Activated CD4-positive, alpha-beta T cell treated with anti-CD3 and anti-CD28 coated beads, Interleukin-10, Interleukin-2, amounts not matched to agents 100 ng/mL and 50 ng/mL, durations not matched to agents 16 hours and 8 hours (primary cell): ENCODE results near the gene SPAG7.

ENCODE experiments used
- DNase-seq: peaks from one replicate; pipeline ENCODE4 v3.0.0-alpha.2; 2020

Gene SPAG7

GRCh38 chr17:4973256-4974114 is 5.9 kb upstream of the SPAG7 start:
- DNase-seq, result no peak

- no peak for DNase-seq
Observed at GRCh38 chr17:4972752-4973151, 5.1 kb upstream of the SPAG7 start.

GRCh38 chr17:4972322-4972721 is 4.7 kb upstream of the SPAG7 start:
- no peak for DNase-seq

- no peak for DNase-seq
Observed at GRCh38 chr17:4971826-4972225, 4.2 kb upstream of the SPAG7 start.

GRCh38 chr17:4970273-4970672 is 2.7 kb upstream of the SPAG7 start:
- DNase-seq, result no peak

GRCh38 chr17:4969551-4970173 is 2.0 kb upstream of the SPAG7 start:
- DNase-seq, result peak; percentile 28

- peak; percentile 87 for DNase-seq
Observed at GRCh38 chr17:4969047-4969550, 1.5 kb upstream of the SPAG7 start.

GRCh38 chr17:4968486-4969046 is 949 bp upstream of the SPAG7 start:
- DNase-seq, result peak; percentile 38

GRCh38 chr17:4966844-4967538 is 626 bp downstream of the SPAG7 start:
- peak; percentile 99 for DNase-seq

- no peak for DNase-seq
Observed at GRCh38 chr17:4965311-4965986, 2.2 kb downstream of the SPAG7 start.

GRCh38 chr17:4960279-4960922 is 7.2 kb downstream of the SPAG7 start:
- no peak for DNase-seq

GRCh38 chr17:4959261-4959965 is 8.2 kb downstream of the SPAG7 start:
- DNase-seq, result no peak

- no peak for DNase-seq
Observed at GRCh38 chr17:4958102-4958501, 9.5 kb downstream of the SPAG7 start.

GRCh38 chr17:4956493-4957061 is 11.0 kb downstream of the SPAG7 start:
- DNase-seq, result peak; percentile 41

GRCh38 chr17:4955091-4955490 is 12.5 kb downstream of the SPAG7 start:
- no peak for DNase-seq

- no peak for DNase-seq
Observed at GRCh38 chr17:4953451-4953961, 14.1 kb downstream of the SPAG7 start.

GRCh38 chr17:4951486-4951885 is 16.1 kb downstream of the SPAG7 start:
- DNase-seq, result no peak

GRCh38 chr17:4950746-4951204 is 16.8 kb downstream of the SPAG7 start, which contains the start of gene ENO3:
ENO3 (plus strand) TSS chr17:4951119; CDS start chr17:4951830, 711 bp downstream.
- no peak for DNase-seq

GRCh38 chr17:4950075-4950745 is 17.4 kb downstream of the SPAG7 start:
- DNase-seq, result peak; percentile 41
